Measurements from ENCODE around the gene SFT2D2.

The SFT2D2 gene

GRCh38 chr1:168223261-168223660 is 2.5 kb upstream of the SFT2D2 start:
- no peak for DNase-seq (ENCODE audit: low spot score)

GRCh38 chr1:168223681-168224540 is 1.9 kb upstream of the SFT2D2 start:
- DNase-seq (ENCODE audit: low spot score), result no peak

GRCh38 chr1:168224991-168225390 is 813 bp upstream of the SFT2D2 start:
- no peak for DNase-seq (ENCODE audit: low spot score)

GRCh38 chr1:168227620-168228019 is 1.8 kb downstream of the SFT2D2 start:
- DNase-seq (ENCODE audit: low spot score), result no peak

GRCh38 chr1:168229893-168230292 is 4.1 kb downstream of the SFT2D2 start:
- DNase-seq (ENCODE audit: low spot score), result no peak

- DNase-seq (ENCODE audit: low spot score), result no peak
Observed at GRCh38 chr1:168230709-168231108, 4.9 kb downstream of the SFT2D2 start.

- peak; percentile 30 for DNase-seq (ENCODE audit: low spot score)
Observed at GRCh38 chr1:168234846-168235547, 9.2 kb downstream of the SFT2D2 start.

GRCh38 chr1:168235548-168235885 is 9.7 kb downstream of the SFT2D2 start:
- DNase-seq (ENCODE audit: low spot score), result no peak

- DNase-seq (ENCODE audit: low spot score), result no peak
Observed at GRCh38 chr1:168235937-168236336, 10.1 kb downstream of the SFT2D2 start.

GRCh38 chr1:168236836-168237611 is 11.2 kb downstream of the SFT2D2 start:
- no peak for DNase-seq (ENCODE audit: low spot score)

GRCh38 chr1:168243198-168243597 is 17.4 kb downstream of the SFT2D2 start:
- no peak for DNase-seq (ENCODE audit: low spot score)

- no peak for DNase-seq (ENCODE audit: low spot score)
Observed at GRCh38 chr1:168243636-168244212, 17.9 kb downstream of the SFT2D2 start.

- DNase-seq (ENCODE audit: low spot score), result no peak
Observed at GRCh38 chr1:168245042-168245441, 19.2 kb downstream of the SFT2D2 start.

GRCh38 chr1:168246506-168246905 is 20.7 kb downstream of the SFT2D2 start:
- DNase-seq (ENCODE audit: low spot score), result no peak

- DNase-seq (ENCODE audit: low spot score), result no peak
Observed at GRCh38 chr1:168252204-168252733, 26.5 kb downstream of the SFT2D2 start.

- no peak for DNase-seq (ENCODE audit: low spot score)
Observed at GRCh38 chr1:168256164-168256563, 30.4 kb downstream of the SFT2D2 start.

GRCh38 chr1:168257397-168257796 is 31.6 kb downstream of the SFT2D2 start:
- DNase-seq (ENCODE audit: low spot score), result no peak

GRCh38 chr1:168259567-168259966 is 33.8 kb downstream of the SFT2D2 start:
- no peak for DNase-seq (ENCODE audit: low spot score)

- no peak for DNase-seq (ENCODE audit: low spot score)
Observed at GRCh38 chr1:168260393-168260792, 34.6 kb downstream of the SFT2D2 start.

- no peak for DNase-seq (ENCODE audit: low spot score)
Observed at GRCh38 chr1:168261390-168261789, 35.6 kb downstream of the SFT2D2 start.

GRCh38 chr1:168263130-168263529 is 37.3 kb downstream of the SFT2D2 start:
- no peak for DNase-seq (ENCODE audit: low spot score)

GRCh38 chr1:168264296-168264695 is 38.5 kb downstream of the SFT2D2 start:
- no peak for DNase-seq (ENCODE audit: low spot score)

All from hematopoietic multipotent progenitor cell treated with erythropoietin and hydrocortisone succinate and interleukin-3 and kit ligand, for 17 days (in vitro differentiated cells).